Epithelial cell of proximal tubule (primary cell): Measurements from ENCODE around the gene FAM89B. TPM values are rescaled to one million over a fixed set of nuclear protein-coding genes. Genes with fewer than 3 reads are reported as not detected.
"Not testable (repeated sequence)": the region's sequence is repeated elsewhere in the genome, so short reads cannot be mapped to it uniquely, and the experiment has no call there.

ENCODE experiments used
- DNase-seq: peaks from one replicate; pipeline ENCODE4 v3.0.0-alpha.2; 2011; ENCODE audit warnings: low read depth
- H3K4me3 ChIP-seq: 2 replicates; pipeline ENCODE4 v1.5.1; 2011; ENCODE audit warnings: low read depth, mild to moderate bottlenecking, low read length
- total RNA-seq: library from RNA; depleted of rRNA; stranded (reverse); fragments of >200 nt; gene quantifications from 2 replicates; pipeline ENCODE4 v1.2.3, GENCODE V29; 2015
- TF ChIP-seq, protein P1 (sequence below): conservative IDR thresholded peaks from 2 replicates; pipeline ENCODE4 v1.5.1; 2012; ENCODE audit warnings: low read depth, mild to moderate bottlenecking, low read length

FAM89B gene
- total RNA-seq, 1 donor from 2014 or later = 67.1 TPM

- TF ChIP-seq, protein P1, sequence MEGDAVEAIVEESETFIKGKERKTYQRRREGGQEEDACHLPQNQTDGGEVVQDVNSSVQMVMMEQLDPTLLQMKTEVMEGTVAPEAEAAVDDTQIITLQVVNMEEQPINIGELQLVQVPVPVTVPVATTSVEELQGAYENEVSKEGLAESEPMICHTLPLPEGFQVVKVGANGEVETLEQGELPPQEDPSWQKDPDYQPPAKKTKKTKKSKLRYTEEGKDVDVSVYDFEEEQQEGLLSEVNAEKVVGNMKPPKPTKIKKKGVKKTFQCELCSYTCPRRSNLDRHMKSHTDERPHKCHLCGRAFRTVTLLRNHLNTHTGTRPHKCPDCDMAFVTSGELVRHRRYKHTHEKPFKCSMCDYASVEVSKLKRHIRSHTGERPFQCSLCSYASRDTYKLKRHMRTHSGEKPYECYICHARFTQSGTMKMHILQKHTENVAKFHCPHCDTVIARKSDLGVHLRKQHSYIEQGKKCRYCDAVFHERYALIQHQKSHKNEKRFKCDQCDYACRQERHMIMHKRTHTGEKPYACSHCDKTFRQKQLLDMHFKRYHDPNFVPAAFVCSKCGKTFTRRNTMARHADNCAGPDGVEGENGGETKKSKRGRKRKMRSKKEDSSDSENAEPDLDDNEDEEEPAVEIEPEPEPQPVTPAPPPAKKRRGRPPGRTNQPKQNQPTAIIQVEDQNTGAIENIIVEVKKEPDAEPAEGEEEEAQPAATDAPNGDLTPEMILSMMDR = no peak
- no peak for DNase-seq
- no peak overlapping the region for H3K4me3 ChIP-seq
Observed at GRCh38 chr11:65559535-65559934, 12.8 kb upstream of the FAM89B start.

GRCh38 chr11:65559951-65560537, 12.3 kb upstream of the FAM89B start:
- no peak overlapping the region for H3K4me3 ChIP-seq
- no peak for DNase-seq
- TF ChIP-seq, protein P1 = no peak

- TF ChIP-seq, protein P1 = no peak
- H3K4me3 ChIP-seq = no peak overlapping the region
- no peak for DNase-seq
Observed at GRCh38 chr11:65560555-65561418, 11.6 kb upstream of the FAM89B start.

DNA sequence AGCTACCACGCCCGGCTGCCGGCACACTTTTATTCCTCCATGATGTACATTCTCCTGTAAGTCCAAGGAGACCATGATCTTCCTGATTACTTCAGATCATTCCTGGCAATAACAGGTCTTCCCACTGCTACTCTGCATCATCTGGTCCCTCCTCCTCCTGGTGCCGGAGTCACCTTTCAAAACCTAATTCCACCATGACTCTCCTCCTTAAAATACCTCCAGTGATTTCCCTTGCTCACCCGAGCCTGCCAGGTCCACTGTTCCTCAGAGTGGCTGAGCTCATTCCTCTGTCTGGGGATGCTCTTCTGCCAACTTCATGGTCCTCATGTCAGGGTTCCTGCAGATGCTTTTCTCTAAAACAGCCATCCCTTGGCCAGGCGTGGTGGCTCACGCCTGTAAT, 10.3 kb upstream of the FAM89B start:
- TF ChIP-seq, protein P1 = no peak
- no peak overlapping the region for H3K4me3 ChIP-seq
- no peak for DNase-seq

DNA sequence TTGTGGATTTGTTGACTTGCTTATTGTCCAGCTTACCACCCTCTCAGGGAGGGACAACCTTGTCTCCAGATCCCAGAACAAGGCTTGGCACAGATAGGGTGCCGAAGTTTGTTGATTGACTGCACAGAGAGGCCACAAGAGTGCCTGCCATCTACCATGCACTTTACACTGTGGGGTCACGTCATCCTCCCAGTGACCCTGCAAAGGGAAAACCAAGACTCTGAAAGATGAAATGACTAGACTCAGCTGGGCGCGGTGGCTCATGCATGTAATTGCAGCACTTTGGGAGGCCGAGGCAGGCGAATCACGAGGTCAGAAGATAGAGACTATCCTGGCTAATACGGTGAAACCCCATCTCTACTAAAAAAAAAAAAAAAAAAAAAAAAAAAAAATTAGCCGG, 9.6 kb upstream of the FAM89B start:
- TF ChIP-seq, protein P1 = no peak
- H3K4me3 ChIP-seq = no peak overlapping the region
- DNase-seq = no peak

- no peak for DNase-seq
- H3K4me3 ChIP-seq = no peak overlapping the region
- TF ChIP-seq, protein P1 = no peak
Observed at GRCh38 chr11:65563601-65564000, 8.7 kb upstream of the FAM89B start.

GRCh38 chr11:65564879-65565559, 7.3 kb upstream of the FAM89B start:
- not testable (repeated sequence) for H3K4me3 ChIP-seq, DNase-seq
